NK-92 treated with Interleukin-12 subunit alpha and Interleukin-12 subunit beta, amount 100 ng/mL, for 24 hours (cell line): ENCODE data around the gene KCTD17.

ENCODE experiments used
- DNase-seq: peaks from one replicate; lab custom pipeline; 2025; lab: John Stamatoyannopoulos, UW

Gene KCTD17

GRCh38 chr22:37043209-37043827 is 8.2 kb upstream of the KCTD17 start:
- DNase-seq, result no peak

- peak; percentile 18 for DNase-seq
Observed at GRCh38 chr22:37043828-37044538, 7.6 kb upstream of the KCTD17 start.

DNA sequence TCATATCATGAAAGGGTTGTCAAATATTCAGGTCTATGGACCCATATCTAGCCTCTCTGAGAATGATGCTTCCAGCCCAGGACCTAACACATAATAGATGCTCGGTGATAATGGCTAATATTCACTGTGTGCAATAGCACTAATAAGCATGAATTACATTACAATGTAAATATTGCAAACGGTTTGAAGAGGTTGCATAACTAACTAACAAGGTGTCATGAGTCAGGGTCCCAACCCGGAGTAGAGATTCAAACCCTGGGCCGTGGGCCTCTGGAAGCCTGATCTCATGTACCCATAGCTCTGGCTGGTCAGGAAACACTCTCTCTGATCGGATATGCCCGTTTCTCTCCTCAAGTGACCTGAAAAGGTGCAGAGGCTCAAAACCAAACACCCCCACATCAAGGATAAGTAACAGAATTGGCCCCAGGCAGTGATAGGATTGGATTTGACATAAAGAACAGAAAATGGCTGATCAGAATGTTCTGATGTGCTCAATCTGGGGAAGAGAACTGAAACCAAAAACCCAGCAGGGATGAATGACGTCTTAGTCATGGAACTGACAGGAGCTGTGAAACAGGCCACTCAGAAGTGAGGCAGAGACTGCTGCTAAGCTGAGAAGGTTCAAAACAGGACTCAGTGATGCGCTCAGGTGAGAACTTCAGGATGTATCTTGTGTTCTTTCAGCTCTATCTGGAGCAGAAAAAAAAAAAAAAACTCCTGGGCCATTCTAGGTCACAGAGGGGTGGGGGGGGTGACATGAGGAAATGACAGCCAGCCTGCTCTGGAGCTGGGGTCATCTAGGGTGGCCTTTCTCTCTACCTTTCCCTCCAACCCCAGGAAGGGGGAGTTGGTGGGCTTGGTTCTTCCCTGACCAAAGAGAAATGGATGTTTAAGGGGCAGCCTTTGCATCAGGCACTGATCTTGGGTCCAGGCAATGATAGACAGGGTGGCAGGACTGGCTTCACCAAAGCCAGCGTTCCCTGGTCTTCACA is 6.6 kb upstream of the KCTD17 start:
- DNase-seq, result no peak

DNA sequence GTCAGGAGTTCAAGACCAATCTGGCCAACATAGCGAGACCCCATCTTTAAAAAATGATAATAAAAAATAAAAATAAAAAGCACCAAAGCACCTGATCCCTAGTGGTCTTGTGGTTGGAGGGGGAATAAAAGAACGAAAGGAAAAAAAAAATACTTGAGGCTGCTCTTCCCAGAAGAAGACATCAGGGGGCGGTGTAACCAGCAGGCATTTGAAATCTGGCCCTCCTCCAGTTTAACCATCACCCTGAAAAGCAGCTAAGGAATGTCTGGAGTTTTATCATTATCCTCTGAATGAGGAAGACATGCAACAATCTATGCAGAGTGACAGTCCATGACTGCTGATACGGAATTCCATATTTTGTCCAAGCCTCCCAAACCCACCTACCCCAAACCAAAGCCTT is 5.6 kb upstream of the KCTD17 start:
- no peak for DNase-seq

- no peak for DNase-seq
Observed at GRCh38 chr22:37046589-37046988, 5.0 kb upstream of the KCTD17 start.

- DNase-seq, result no peak
Observed at GRCh38 chr22:37047006-37047405, 4.5 kb upstream of the KCTD17 start.

GRCh38 chr22:37048133-37048532 is 3.4 kb upstream of the KCTD17 start:
- no peak for DNase-seq

DNA sequence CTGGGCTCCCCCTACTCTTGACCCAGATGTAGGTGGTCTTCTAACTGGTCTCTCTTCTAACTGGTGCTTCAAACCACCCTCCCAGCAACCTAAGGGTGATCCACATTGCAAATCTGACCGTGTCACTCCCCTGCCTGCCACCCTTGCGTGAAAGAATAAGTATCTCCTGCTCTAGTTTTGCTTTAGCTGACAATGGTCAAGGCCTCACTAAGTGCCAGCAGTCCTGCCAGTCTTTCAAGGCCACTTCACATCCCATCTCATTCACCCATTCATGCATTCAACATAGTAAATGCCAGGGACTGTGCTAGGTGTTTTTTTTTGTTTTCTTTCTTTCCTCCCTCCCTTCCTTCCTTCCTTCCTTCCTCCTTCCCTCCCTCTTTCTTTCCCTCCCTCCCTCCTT is 2.3 kb upstream of the KCTD17 start:
- no peak for DNase-seq

- DNase-seq, result no peak
Observed at GRCh38 chr22:37050913-37051312, 629 bp upstream of the KCTD17 start.

DNA sequence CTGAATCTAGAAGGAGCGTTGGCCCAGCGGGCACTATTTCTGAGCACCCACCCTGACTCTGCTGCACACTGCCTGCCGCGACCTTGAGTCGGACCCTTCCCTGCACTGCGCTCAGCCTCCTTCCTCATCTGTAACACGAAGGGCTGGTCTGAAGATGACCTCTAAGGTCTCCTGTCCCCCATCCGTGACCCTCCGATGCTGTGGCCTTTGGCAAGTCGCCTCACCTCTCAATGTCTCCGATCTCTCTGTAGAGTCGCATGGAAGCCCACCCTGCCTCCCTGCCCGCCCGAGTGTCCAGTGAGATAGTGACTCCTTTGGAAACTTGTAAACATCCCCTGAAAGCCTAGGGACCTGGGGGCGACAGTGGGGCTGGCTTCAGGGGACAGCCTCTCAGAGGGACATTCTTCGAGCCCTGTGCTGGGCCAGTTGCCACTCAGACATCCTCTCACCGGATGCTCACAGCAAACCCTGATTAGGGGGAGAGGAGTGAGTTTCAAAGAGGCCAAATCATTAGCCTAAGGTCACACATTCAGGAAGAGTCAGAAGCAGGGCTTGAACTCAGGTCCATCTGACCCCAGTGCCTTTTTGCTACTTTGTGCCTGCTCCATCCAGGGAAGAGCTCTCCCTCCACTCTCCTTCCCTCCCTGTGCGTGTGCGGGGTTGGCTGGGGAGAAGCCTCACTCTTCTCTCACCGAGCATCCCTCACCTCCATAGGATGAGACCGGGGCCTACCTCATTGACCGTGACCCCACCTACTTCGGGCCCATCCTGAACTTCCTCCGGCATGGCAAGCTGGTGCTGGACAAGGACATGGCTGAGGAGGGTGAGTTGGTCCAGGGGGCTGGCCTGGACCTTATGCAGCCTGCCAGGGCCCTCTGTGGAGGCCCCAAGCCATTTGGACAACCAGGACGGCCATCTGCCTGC is 1.1 kb downstream of the KCTD17 start:
- no peak for DNase-seq

DNA sequence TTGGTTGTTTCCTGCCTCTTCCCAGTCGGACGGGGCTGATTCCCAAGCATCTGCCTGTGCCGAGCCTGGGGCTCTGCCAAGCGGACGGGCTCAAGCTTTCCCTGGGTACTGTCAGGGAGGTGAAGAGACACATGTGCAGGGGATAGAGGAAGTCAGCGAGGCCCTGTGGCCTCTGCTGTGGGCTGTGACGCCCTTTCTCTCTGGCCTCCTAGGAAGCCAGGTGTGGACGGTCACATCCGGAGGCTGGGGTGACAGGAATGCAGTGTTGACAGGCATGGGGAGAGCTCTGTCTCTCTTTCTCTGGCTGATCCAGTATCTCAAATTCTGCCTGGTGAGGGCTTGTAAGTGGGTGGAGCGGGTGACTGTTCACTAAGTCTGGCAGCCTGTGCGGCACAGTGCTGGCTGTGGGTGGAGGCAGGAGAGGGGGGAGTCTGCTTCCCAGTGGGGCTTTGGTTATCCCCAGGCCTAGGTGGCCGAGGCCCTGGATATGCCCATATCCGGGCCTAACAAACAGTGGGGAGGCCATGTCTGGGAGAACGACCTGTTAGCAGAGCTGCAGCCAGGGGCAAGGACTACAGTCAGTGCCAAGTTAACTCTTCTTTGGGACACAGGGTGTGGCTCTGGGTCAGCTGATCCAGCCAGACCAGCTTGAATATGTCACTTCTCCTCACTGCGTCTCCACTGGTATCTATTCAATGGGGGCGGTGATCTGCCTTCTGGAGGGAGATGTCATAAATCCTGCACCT is 1.9 kb downstream of the KCTD17 start:
- no peak for DNase-seq

GRCh38 chr22:37054056-37054395 is 2.5 kb downstream of the KCTD17 start:
- no peak for DNase-seq

DNA sequence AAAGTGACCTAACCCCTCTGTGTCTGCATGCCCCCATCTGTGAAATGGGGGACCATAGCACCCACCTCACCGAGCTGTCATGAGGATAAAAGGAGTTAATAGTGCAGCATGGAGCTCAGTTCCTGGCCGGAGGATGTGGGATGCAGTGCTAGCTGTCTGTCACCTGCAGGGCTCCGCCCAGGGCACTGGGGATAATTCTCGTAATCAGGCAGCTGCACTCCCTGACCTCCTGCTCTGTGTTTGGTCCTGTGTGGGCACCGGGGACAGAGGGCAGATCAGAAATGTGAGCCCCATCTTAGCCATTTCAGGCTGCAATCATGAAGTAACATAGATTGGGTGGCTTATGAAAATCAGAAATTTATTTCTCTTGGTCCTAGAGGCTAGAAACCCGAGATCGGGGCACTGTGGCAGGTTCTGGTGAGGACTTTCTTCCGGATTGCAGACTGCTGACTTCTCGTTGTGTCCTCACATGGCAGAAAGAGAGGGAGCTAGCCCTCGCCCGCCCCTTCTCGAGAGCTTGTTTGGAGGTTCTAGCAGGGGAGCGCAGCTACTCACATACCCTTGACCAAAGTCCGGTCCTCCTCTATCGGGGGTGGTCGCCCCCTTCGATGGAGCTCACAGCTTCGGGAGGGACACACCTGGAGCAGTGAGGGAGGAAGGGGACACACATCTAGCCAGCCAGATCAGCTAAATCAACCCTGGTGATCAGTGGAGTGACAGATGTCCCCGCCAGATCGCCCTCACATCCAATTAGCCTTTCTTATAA is 3.2 kb downstream of the KCTD17 start:
- no peak for DNase-seq

DNA sequence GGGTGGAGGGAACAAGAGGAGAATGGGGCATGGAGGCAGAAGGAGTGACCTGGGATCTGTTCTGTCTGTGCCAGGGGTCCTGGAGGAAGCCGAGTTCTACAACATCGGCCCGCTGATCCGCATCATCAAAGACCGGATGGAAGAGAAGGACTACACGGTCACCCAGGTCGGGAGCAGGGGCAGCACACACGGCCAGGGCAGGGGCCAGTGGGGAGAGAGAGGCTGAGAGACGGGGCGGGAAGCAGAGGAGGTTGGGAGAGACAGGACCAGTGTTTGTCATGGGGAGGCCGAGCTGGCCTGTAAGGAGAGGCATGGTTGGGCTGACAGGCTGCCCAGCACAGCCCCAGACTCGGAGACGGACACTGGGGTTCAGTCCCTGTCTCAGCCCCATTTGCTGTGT is 4.7 kb downstream of the KCTD17 start:
- DNase-seq, result no peak

DNA sequence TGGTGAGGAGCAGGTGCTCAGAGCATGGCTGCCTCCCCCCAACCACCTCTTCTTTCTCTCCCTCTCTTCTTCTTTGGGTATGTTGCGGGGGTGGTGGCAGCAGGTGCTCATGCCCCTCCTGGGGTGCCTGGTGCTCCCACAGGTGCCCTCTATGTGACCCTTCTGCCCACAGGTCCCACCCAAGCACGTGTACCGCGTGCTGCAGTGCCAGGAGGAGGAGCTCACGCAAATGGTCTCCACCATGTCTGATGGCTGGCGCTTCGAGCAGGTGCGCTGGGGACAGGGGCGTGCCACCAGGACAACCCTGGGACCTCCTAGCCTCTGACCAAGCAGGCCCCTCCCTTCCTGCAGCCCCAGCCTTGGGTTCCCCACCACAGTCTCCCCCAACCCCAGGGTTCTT is 5.7 kb downstream of the KCTD17 start:
- DNase-seq, result no peak

- no peak for DNase-seq
Observed at GRCh38 chr22:37057796-37058510, 6.4 kb downstream of the KCTD17 start.

DNA sequence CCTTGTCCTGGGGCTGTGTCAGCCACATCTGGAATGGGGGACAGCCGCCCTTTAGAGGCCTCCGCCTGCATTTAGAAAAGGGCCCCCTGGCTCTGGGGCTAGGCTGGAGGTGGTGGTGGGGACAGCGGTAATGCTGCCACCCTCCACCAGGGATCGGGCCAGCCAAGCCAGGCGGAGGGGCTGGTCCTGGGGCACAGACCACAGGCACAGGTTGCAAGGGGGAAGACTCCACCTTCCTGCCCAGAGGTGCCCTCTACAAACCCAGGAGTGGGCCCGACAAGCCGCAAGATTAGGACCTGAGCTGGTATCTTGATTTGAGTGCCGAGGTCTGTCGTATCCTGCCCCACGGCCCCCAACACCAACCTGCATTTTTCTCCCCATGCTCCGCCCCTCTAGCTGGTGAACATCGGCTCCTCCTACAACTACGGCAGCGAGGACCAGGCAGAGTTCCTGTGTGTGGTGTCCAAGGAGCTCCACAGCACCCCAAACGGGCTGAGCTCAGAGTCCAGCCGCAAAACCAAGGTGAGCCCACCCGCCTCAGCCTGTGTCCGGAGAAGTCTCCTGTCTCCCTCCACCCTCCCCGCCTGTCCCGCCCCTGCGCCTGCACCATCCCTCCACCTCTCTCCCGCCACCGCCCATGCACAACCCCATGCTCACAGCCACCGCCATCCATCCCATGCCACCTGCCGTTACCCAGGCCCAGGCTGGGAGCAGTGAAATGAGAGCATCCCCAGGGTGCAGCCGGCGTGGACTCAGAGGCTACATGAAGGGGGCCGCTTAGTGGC is 7.6 kb downstream of the KCTD17 start:
- no peak for DNase-seq

DNA sequence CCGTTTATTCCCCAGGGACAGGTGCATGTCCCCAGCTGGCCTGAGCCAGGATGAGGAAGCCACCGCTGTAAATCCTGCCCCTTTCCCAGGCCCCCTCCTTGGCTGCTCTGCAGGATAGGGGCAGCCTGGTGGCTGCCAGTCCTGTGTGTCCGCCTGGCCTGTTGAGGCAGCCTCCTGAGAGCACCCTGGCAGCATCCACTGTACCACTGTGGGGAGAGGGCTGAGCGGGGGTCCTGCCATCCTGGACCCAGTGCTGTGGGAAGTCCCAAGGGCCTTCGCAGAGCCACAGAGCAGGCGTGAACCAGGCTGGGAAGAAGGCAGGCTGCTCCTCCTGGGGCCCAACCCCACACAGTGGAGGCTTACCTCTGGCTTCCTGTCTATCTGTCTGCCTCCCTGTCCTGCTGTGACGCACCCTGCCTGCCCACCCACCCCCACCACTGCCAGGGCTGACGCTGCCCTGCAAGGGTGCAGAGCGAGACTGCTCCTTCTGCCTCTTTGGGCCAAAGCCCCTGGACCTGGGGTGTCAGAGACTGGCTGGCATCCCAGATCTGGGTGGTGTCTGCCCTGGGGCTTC is 8.4 kb downstream of the KCTD17 start:
- DNase-seq, result no peak
